Breast epithelium (tissue), 3 donors: ENCODE measurements around the gene USPL1.

Experiments
- CTCF ChIP-seq, 3 donors: fragments of 450-650 bp; IDR thresholded peaks; one replicate each; pipeline ENCODE4 v1.5.1; 2016 to 2017; ENCODE audit warnings: antibody characterized with exemption in 3 of 3, mild to moderate bottlenecking in 3 of 3, moderate library complexity in 3 of 3
- POLR2A ChIP-seq: fragments of 450-650 bp; IDR thresholded peaks from one replicate; pipeline ENCODE4 v1.6.1; 2016; ENCODE audit warnings: antibody characterized with exemption, mild to moderate bottlenecking, moderate library complexity

GRCh38 chr13:30605052-30605451 lies 12.7 kb upstream of the USPL1 start:
- TF ChIP-seq POLR2A, result no peak
- TF ChIP-seq CTCF (IDR thresholded peaks at IDR 0.05), result no peak
